ENCODE measurements around the gene CABP2.
"Not testable (repeated sequence)": the region's sequence is repeated elsewhere in the genome, so short reads cannot be mapped to it uniquely, and the experiment has no call there.

Gene CABP2

GRCh38 chr11:67516806-67517205 is 6.4 kb downstream of the CABP2 start:
- no peak overlapping the region for H2BK15ac ChIP-seq (ENCODE audit: low read depth, poor library complexity, severe bottlenecking)
- no peaks in the 10 kb centered on the region for H3K4me1 ChIP-seq (ENCODE audit: control insufficient read depth, insufficient read depth, low read depth, low read length)
- no peaks in the 10 kb centered on the region for H3K36me3 ChIP-seq (ENCODE audit: control insufficient read depth in 1 of 2, insufficient read depth in 2 of 2, low read depth in 1 of 2, low read length in 2 of 2)
- H3K9ac ChIP-seq (ENCODE audit: low read length): no peak overlapping the region
- no peak overlapping the region for H3K27ac ChIP-seq (ENCODE audit: low read length, poor library complexity, severe bottlenecking)
- no peak overlapping the region for H2BK120ac ChIP-seq (ENCODE audit: low read depth, low read length)
- no peak for DNase-seq
- no peak overlapping the region for H3K4me2 ChIP-seq (ENCODE audit: low read length, poor library complexity, severe bottlenecking)
- no peak overlapping the region for H3K14ac ChIP-seq (ENCODE audit: low read length in 2 of 2)
- peaks cover 3 to 48% of the 10 kb centered on the region in 2 experiments for H3K27me3 ChIP-seq (ENCODE audit: control insufficient read depth in 1 of 2, insufficient read depth in 1 of 2, low read length in 2 of 2)
- no peak overlapping the region for H3K4ac ChIP-seq (ENCODE audit: low read depth in 1 of 2, low read length in 2 of 2)
- H2BK12ac ChIP-seq (ENCODE audit: low read length in 2 of 2): no peak overlapping the region
- H4K8ac ChIP-seq (ENCODE audit: low read length): no peak overlapping the region
- no peak overlapping the region for H2BK5ac ChIP-seq (ENCODE audit: low read depth, low read length, poor library complexity, severe bottlenecking)
- no peak overlapping the region for H3K4me3 ChIP-seq (ENCODE audit: insufficient read depth in 1 of 2, low read depth in 1 of 2, low read length in 2 of 2)
- H2AK5ac ChIP-seq (ENCODE audit: low read length, severe bottlenecking): no peak overlapping the region
- H2AFZ ChIP-seq (ENCODE audit: low read depth, low read length): no peak overlapping the region
- H3K23ac ChIP-seq (ENCODE audit: low read length in 2 of 2): no peak overlapping the region
- no peaks in the 10 kb centered on the region for H3K9me3 ChIP-seq (ENCODE audit: control insufficient read depth, low read length)
- WGBS: 92% methylated on average over 9 of the region's 9 CpGs
- no peak overlapping the region for H4K91ac ChIP-seq (ENCODE audit: low read length)
- H3K79me1 ChIP-seq (replicated peaks; ENCODE audit: low read length, poor library complexity, severe bottlenecking): no peaks in the 10 kb centered on the region
- H3K18ac ChIP-seq (ENCODE audit: low read depth in 1 of 2, low read length in 2 of 2): no peak overlapping the region

- Histone ChIP-seq H3K79me1 (replicated peaks; ENCODE audit: low read length, poor library complexity, severe bottlenecking) (no peaks in the 10 kb centered on the region), H2AK5ac (ENCODE audit: low read length, severe bottlenecking) (no peak overlapping the region), H3K4me1 (ENCODE audit: control insufficient read depth, insufficient read depth, low read depth, low read length) (no peaks in the 10 kb centered on the region), H3K18ac (ENCODE audit: low read depth in 1 of 2, low read length in 2 of 2) (no peak overlapping the region), H3K23ac (ENCODE audit: low read length in 2 of 2) (no peak overlapping the region), H3K4me2 (ENCODE audit: low read length, poor library complexity, severe bottlenecking) (no peak overlapping the region), H2BK5ac (ENCODE audit: low read depth, low read length, poor library complexity, severe bottlenecking) (no peak overlapping the region), H4K8ac (ENCODE audit: low read length) (no peak overlapping the region), H2BK15ac (ENCODE audit: low read depth, poor library complexity, severe bottlenecking) (no peak overlapping the region), H3K27ac (ENCODE audit: low read length, poor library complexity, severe bottlenecking) (no peak overlapping the region), H2BK120ac (ENCODE audit: low read depth, low read length) (no peak overlapping the region), H3K36me3 (ENCODE audit: control insufficient read depth in 1 of 2, insufficient read depth in 2 of 2, low read depth in 1 of 2, low read length in 2 of 2) (no peaks in the 10 kb centered on the region), H3K27me3 (ENCODE audit: control insufficient read depth in 1 of 2, insufficient read depth in 1 of 2, low read length in 2 of 2) (peaks cover 3 to 36% of the 10 kb centered on the region in 2 experiments), H4K91ac (ENCODE audit: low read length) (no peak overlapping the region), H3K14ac (ENCODE audit: low read length in 2 of 2) (no peak overlapping the region), H3K4me3 (ENCODE audit: insufficient read depth in 1 of 2, low read depth in 1 of 2, low read length in 2 of 2) (no peak overlapping the region), H3K4ac (ENCODE audit: low read depth in 1 of 2, low read length in 2 of 2) (no peak overlapping the region), H2BK12ac (ENCODE audit: low read length in 2 of 2) (no peak overlapping the region), H3K9me3 (ENCODE audit: control insufficient read depth, low read length) (no peaks in the 10 kb centered on the region), H3K9ac (ENCODE audit: low read length) (no peak overlapping the region), H2AFZ (ENCODE audit: low read depth, low read length) (no peak overlapping the region)
- no peak for DNase-seq
- WGBS: 83% methylated on average over 6 of the region's 7 CpGs
Observed at GRCh38 chr11:67514116-67514515, 9.1 kb downstream of the CABP2 start.

- not testable (repeated sequence) for H3K9me3 ChIP-seq (ENCODE audit: control insufficient read depth, low read length); H2BK5ac ChIP-seq (ENCODE audit: low read depth, low read length, poor library complexity, severe bottlenecking); DNase-seq; H3K36me3 ChIP-seq (ENCODE audit: control insufficient read depth in 1 of 2, insufficient read depth in 2 of 2, low read depth in 1 of 2, low read length in 2 of 2); H2BK12ac ChIP-seq (ENCODE audit: low read length in 2 of 2); H4K8ac ChIP-seq (ENCODE audit: low read length); H3K14ac ChIP-seq (ENCODE audit: low read length in 2 of 2); H3K27ac ChIP-seq (ENCODE audit: low read length, poor library complexity, severe bottlenecking); H2BK15ac ChIP-seq (ENCODE audit: low read depth, poor library complexity, severe bottlenecking); H4K91ac ChIP-seq (ENCODE audit: low read length); H3K4ac ChIP-seq (ENCODE audit: low read depth in 1 of 2, low read length in 2 of 2); H2AK5ac ChIP-seq (ENCODE audit: low read length, severe bottlenecking); H2AFZ ChIP-seq (ENCODE audit: low read depth, low read length); H3K23ac ChIP-seq (ENCODE audit: low read length in 2 of 2); H3K9ac ChIP-seq (ENCODE audit: low read length); H3K4me3 ChIP-seq (ENCODE audit: insufficient read depth in 1 of 2, low read depth in 1 of 2, low read length in 2 of 2); H3K79me1 ChIP-seq (replicated peaks; ENCODE audit: low read length, poor library complexity, severe bottlenecking); H2BK120ac ChIP-seq (ENCODE audit: low read depth, low read length); H3K4me2 ChIP-seq (ENCODE audit: low read length, poor library complexity, severe bottlenecking); H3K18ac ChIP-seq (ENCODE audit: low read depth in 1 of 2, low read length in 2 of 2)
- H3K27me3 ChIP-seq (ENCODE audit: control insufficient read depth in 1 of 2, insufficient read depth in 1 of 2, low read length in 2 of 2): peaks cover 0 to 26% of the 10 kb centered on the region in 2 experiments
- 86% methylated on average over 3 of the region's 4 CpGs for WGBS
- peaks cover 12% of the 10 kb centered on the region for H3K4me1 ChIP-seq (ENCODE audit: control insufficient read depth, insufficient read depth, low read depth, low read length)
Observed at GRCh38 chr11:67511558-67511957, 11.7 kb downstream of the CABP2 start.

GRCh38 chr11:67510023-67510345 is 13.3 kb downstream of the CABP2 start:
- Histone ChIP-seq H3K4ac (ENCODE audit: low read depth in 1 of 2, low read length in 2 of 2) (no peak overlapping the region), H3K4me2 (ENCODE audit: low read length, poor library complexity, severe bottlenecking) (no peak overlapping the region), H4K91ac (ENCODE audit: low read length) (no peak overlapping the region), H3K18ac (ENCODE audit: low read depth in 1 of 2, low read length in 2 of 2) (no peak overlapping the region), H2BK12ac (ENCODE audit: low read length in 2 of 2) (no peak overlapping the region), H3K27me3 (ENCODE audit: control insufficient read depth in 1 of 2, insufficient read depth in 1 of 2, low read length in 2 of 2) (peaks cover 0 to 12% of the 10 kb centered on the region in 2 experiments), H3K27ac (ENCODE audit: low read length, poor library complexity, severe bottlenecking) (no peak overlapping the region), H3K23ac (ENCODE audit: low read length in 2 of 2) (no peak overlapping the region), H2AFZ (ENCODE audit: low read depth, low read length) (no peak overlapping the region), H4K8ac (ENCODE audit: low read length) (no peak overlapping the region), H2BK120ac (ENCODE audit: low read depth, low read length) (no peak overlapping the region), H3K14ac (ENCODE audit: low read length in 2 of 2) (no peak overlapping the region), H3K79me1 (replicated peaks; ENCODE audit: low read length, poor library complexity, severe bottlenecking) (no peaks in the 10 kb centered on the region), H3K36me3 (ENCODE audit: control insufficient read depth in 1 of 2, insufficient read depth in 2 of 2, low read depth in 1 of 2, low read length in 2 of 2) (peaks cover 0 to 10% of the 10 kb centered on the region in 2 experiments), H3K9ac (ENCODE audit: low read length) (no peak overlapping the region), H3K4me3 (ENCODE audit: insufficient read depth in 1 of 2, low read depth in 1 of 2, low read length in 2 of 2) (no peak overlapping the region), H2AK5ac (ENCODE audit: low read length, severe bottlenecking) (no peak overlapping the region), H2BK15ac (ENCODE audit: low read depth, poor library complexity, severe bottlenecking) (no peak overlapping the region), H2BK5ac (ENCODE audit: low read depth, low read length, poor library complexity, severe bottlenecking) (no peak overlapping the region), H3K9me3 (ENCODE audit: control insufficient read depth, low read length) (no peaks in the 10 kb centered on the region), H3K4me1 (ENCODE audit: control insufficient read depth, insufficient read depth, low read depth, low read length) (peaks cover 25% of the 10 kb centered on the region)
- DNase-seq: peak; percentile 60
- WGBS: no CpG with 5 or more reads among the region's 3 CpGs

Data from mesenchymal stem cell (in vitro differentiated cells and primary cell).